Fibroblast of pulmonary artery (primary cell): ENCODE results near the gene HRH4.

Experiments used
- DNase-seq: peaks from one replicate; pipeline ENCODE4 v3.0.0-alpha.2; 2010; ENCODE audit warnings: low read depth
- H3K4me3 ChIP-seq: replicated peaks from 2 replicates; pipeline ENCODE4 v1.5.1; 2011; ENCODE audit warnings: low read depth, mild to moderate bottlenecking, control low read depth, low read length, moderate library complexity
- TF ChIP-seq, protein P1 (sequence below): IDR thresholded peaks from 2 replicates; pipeline ENCODE4 v1.5.1; 2011; ENCODE audit warnings: mild to moderate bottlenecking, control low read depth, low read length, inconsistent platforms; ENCODE audit errors: missing control alignments

The HRH4 gene

DNA sequence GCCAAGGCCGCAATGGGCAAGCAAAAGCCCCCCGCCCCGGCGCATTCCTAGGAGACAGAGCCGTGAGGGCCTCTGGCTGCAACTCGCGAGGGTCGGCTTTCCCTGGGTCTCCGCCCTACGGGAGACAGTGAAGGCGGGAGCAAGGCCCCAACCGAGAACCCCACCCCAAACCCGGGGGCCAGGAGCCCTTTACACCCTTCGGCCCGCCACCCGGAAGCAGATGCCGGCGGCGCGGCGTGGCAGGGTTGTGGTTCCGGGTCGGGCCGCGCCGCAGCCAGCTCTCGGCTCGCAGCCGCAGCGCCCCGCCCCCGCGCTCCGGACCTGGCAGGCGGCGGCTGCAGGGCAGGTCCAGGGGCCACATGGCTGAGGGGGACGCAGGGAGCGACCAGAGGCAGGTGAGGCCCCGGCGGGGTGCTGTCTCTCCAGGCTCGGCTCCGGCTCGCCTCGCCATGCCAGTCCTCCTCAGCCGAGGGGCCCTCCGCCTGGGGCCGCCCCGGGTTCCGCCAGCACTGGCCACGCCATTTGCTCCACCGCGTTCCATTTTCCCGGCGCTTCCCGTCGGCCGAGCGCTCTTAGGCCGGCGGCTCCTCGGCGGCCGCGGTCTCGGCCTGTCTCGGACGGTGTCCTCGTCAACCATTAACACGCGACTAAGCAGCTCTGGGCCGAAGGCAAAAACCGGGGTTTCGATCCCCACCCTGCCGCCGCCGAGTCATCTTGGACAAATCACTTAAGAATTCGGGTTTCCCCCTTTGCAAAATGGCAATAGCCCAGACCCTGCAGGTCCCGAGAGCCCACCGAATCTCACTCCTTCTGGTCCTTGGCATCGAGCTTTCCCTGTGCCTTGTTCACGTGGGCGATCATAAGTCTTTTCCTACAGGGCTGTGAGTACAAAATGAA is 33.8 kb upstream of the HRH4 start, which contains the start of gene IMPACT:
Gene IMPACT, plus strand, starts transcription at position 273 of the 897 bp plus-strand sequence. Its CDS starts 87 bp downstream, at position 360.
- peak; percentile 83 for DNase-seq
- TF ChIP-seq, protein P1, sequence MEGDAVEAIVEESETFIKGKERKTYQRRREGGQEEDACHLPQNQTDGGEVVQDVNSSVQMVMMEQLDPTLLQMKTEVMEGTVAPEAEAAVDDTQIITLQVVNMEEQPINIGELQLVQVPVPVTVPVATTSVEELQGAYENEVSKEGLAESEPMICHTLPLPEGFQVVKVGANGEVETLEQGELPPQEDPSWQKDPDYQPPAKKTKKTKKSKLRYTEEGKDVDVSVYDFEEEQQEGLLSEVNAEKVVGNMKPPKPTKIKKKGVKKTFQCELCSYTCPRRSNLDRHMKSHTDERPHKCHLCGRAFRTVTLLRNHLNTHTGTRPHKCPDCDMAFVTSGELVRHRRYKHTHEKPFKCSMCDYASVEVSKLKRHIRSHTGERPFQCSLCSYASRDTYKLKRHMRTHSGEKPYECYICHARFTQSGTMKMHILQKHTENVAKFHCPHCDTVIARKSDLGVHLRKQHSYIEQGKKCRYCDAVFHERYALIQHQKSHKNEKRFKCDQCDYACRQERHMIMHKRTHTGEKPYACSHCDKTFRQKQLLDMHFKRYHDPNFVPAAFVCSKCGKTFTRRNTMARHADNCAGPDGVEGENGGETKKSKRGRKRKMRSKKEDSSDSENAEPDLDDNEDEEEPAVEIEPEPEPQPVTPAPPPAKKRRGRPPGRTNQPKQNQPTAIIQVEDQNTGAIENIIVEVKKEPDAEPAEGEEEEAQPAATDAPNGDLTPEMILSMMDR: no peak
- H3K4me3 ChIP-seq: peak within 1 kb of the TSS; percentile 75

DNA sequence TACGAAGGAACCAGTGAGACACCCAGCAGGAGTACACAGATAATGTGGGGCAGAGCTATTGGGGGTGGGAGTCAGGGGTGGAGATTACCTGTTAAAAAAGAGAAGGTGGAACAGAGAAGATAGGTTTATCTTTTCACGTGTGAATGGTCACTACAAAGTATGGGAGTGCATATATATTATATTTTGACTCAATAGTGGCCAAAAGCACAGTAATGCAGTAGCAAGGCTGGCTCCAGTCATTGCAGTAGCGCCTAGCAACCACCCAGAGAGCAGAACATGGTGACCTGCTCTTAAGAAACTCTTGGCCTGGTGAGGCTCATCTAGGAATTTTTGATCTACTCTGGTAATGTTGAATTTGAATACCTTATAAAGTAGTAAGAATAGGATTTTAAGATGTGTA is 33.0 kb upstream of the HRH4 start:
- TF ChIP-seq, protein P1: no peak
- peak overlapping the region; percentile 75 for H3K4me3 ChIP-seq
- peak; percentile 34 for DNase-seq

DNA sequence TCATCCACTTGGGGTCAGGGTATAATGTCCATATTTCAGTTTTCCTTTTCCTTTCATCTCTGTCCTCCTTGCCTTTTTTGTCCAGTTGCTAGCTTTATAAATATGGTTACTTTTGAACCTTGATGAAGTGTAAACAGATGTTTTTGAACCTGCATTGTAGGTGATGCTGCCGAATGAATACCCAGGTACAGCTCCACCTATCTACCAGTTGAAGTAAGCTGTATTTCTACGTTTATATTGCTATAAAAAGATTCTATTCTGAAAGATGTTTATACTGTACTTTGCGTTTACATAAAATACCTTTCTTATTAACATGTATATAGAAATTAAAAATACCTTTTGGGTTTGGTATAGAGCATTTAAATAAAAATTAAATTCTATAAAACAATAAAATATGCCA is 31.7 kb upstream of the HRH4 start:
- no peak for DNase-seq
- no peak overlapping the region for H3K4me3 ChIP-seq
- TF ChIP-seq, protein P1: no peak

DNA sequence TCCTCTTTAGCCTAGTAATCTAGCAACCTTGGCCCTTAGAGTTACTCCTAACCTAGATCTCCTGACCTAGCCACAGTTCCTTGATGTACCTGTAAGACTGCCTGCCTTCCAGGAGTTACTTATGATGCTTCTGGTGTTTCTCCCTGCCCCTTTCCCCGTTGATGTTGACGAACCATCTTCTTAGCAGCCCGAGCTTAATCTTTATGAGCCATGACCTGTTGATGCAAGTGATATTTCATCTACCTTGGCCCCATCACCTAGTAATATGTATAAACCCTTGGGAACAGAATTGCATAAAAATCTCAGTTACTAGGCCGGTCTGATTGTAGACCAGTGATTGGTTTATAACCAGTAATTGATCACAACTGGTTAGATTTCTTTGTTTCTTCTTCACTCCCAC is 31.2 kb upstream of the HRH4 start:
- DNase-seq: no peak
- TF ChIP-seq, protein P1: no peak
- H3K4me3 ChIP-seq: no peak overlapping the region

DNA sequence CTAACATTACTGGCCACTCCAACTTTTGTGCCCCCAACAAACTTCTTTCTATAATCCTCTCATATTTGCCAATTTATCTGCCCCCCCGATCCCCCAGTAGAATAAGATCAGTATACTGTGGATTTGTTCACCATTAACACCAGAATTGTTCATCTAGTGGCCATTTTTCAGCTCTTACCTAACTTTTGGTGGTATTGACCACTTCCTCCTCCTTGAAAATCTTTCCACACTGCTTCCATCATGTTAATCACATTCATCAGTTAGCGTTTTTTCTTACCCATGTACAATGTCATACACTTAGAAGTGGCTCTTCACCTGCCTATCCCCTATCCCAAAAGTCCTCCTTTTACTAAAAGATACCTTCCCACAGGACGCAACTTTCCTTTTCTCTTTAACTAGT is 27.8 kb upstream of the HRH4 start:
- no peak overlapping the region for H3K4me3 ChIP-seq
- TF ChIP-seq, protein P1: no peak
- DNase-seq: no peak

DNA sequence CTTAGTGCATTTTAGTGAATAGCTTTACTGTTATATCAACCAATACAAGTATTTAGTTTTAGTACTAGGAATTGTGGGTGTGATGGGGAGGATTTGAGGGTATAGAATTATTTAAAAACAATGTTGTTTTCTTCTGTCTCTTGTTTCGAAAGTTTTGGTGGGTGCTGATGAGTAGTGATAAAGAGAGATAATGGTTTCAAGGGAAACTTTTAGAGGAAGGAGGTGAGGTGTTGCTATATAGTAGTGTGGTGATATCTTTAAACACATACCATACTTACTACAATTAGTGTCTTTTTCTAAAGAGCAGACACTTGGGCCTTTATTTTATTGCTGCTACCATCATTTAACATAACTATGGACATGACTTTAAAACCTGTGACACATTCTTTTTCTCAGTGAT is 23.5 kb upstream of the HRH4 start:
- TF ChIP-seq, protein P1: no peak
- no peak for DNase-seq
- H3K4me3 ChIP-seq: no peak overlapping the region
